OCI-LY7 (cell line): ENCODE measurements around the gene LIPC. TPM values are rescaled to one million over a fixed set of nuclear protein-coding genes. Genes with fewer than 3 reads are reported as not detected.

Source experiments
- BruUV-seq: library from RNA; stranded (reverse); fragments of 400-500 nt; replicated peaks from 2 replicates; lab custom pipeline; 2021; lab: Mats Ljungman, UMichigan
- CTCF ChIA-PET: fragments of 300-600 bp; sonication (Branson Sonifier 250); formaldehyde crosslinking; loops from one replicate; lab custom pipeline; 2022; ENCODE audit warnings: antibody characterized with exemption; ENCODE audit not compliant: unreplicated experiment; lab: Charles Lee
- POLR2A ChIA-PET: fragments of 300-600 bp; sonication (Branson Sonifier 250); formaldehyde crosslinking; loops from one replicate; lab custom pipeline; 2022; ENCODE audit warnings: antibody characterized with exemption; lab: Charles Lee
- DNase-seq: peaks from one replicate; pipeline ENCODE4 v3.0.0-alpha.2; 2015; ENCODE audit warnings: low spot score
- H2AFZ ChIP-seq: fragments of 200-600 bp; sonication (generic), shearing (Covaris generic); 2 replicates; pipeline ENCODE4 v1.6.1; 2014; ENCODE audit warnings: mild to moderate bottlenecking, antibody characterized with exemption, low read length, moderate library complexity
- H3K27ac ChIP-seq: fragments of 200-600 bp; sonication (generic); 2 replicates; pipeline ENCODE4 v1.5.1; 2014; ENCODE audit warnings: mixed run types, low read depth, mild to moderate bottlenecking, moderate library complexity, low read length, inconsistent platforms; ENCODE audit not compliant: poor library complexity, severe bottlenecking
- H3K36me3 ChIP-seq: fragments of 200-600 bp; sonication (generic); 2 replicates; pipeline ENCODE4 v1.6.1; 2014; ENCODE audit warnings: mild to moderate bottlenecking, antibody characterized with exemption, low read length, moderate library complexity, mixed read lengths; ENCODE audit not compliant: insufficient read depth
- H3K4me1 ChIP-seq: fragments of 200-600 bp; sonication (generic); 2 replicates; pipeline ENCODE4 v1.5.1; 2014; ENCODE audit warnings: mild to moderate bottlenecking, low read length; ENCODE audit not compliant: insufficient read depth, poor library complexity, severe bottlenecking
- H3K4me2 ChIP-seq: fragments of 200-600 bp; sonication (generic); 2 replicates; pipeline ENCODE4 v1.6.1; 2014; ENCODE audit warnings: mild to moderate bottlenecking, low read length
- H3K4me3 ChIP-seq: fragments of 200-600 bp; sonication (generic); 2 replicates; pipeline ENCODE4 v1.5.1; 2014; ENCODE audit warnings: mild to moderate bottlenecking, low read depth, low read length; ENCODE audit not compliant: poor library complexity, severe bottlenecking
- H3K79me2 ChIP-seq: fragments of 200-600 bp; sonication (generic); 2 replicates; pipeline ENCODE4 v1.6.1; 2016; ENCODE audit warnings: low read depth, mild to moderate bottlenecking, low read length, moderate library complexity, mixed read lengths; ENCODE audit not compliant: insufficient read depth
- H3K9me2 ChIP-seq: fragments of 200-600 bp; sonication (generic); 2 replicates; pipeline ENCODE4 v1.6.1; 2016; ENCODE audit warnings: mild to moderate bottlenecking, low read length, mixed read lengths; ENCODE audit not compliant: insufficient read depth
- H3K9me3 ChIP-seq: fragments of 200-600 bp; sonication (generic); 2 replicates; pipeline ENCODE4 v1.6.1; 2014; ENCODE audit warnings: mild to moderate bottlenecking, mixed run types, low read length, mixed read lengths
- H4K20me1 ChIP-seq: fragments of 200-600 bp; sonication (generic); 2 replicates; pipeline ENCODE4 v1.6.1; 2014; ENCODE audit warnings: mild to moderate bottlenecking, antibody characterized with exemption, low read length, moderate library complexity, mixed read lengths; ENCODE audit not compliant: insufficient read depth
- EZH2phosphoT487 ChIP-seq: fragments of 200-600 bp; sonication (generic); IDR thresholded peaks from 2 replicates; pipeline ENCODE4 v1.6.1; 2018; ENCODE audit warnings: low read depth, borderline replicate concordance, mild to moderate bottlenecking, mixed run types, antibody characterized with exemption, low read length, moderate library complexity, mixed read lengths
- intact Hi-C: fragments of 100-400 bp; cut with micrococcal nuclease; formaldehyde crosslinking; loops from one replicate; pipeline ENCODE4 v1.10.0; 2022; ENCODE audit not compliant: unreplicated experiment
- total RNA-seq, 2 experiments: library from RNA; depleted of rRNA in 1 of 2; stranded (reverse); fragments of >200 nt in 1 of 2; shearing (Covaris generic) in 1 of 2; gene quantifications; 2 replicates each; pipeline ENCODE4 v1.2.3, GENCODE V29; 2014 to 2022
- TF ChIP-seq, protein P1 (sequence below): fragments of 200-600 bp; sonication (generic); conservative IDR thresholded peaks from 2 replicates; pipeline ENCODE4 v1.5.1; 2014; ENCODE audit warnings: mild to moderate bottlenecking, antibody characterized with exemption, low read length, moderate library complexity, mixed read lengths

The LIPC gene
- total RNA-seq, 2 experiments from 2014 or later = 0.50 TPM; not detected in 1

DNA sequence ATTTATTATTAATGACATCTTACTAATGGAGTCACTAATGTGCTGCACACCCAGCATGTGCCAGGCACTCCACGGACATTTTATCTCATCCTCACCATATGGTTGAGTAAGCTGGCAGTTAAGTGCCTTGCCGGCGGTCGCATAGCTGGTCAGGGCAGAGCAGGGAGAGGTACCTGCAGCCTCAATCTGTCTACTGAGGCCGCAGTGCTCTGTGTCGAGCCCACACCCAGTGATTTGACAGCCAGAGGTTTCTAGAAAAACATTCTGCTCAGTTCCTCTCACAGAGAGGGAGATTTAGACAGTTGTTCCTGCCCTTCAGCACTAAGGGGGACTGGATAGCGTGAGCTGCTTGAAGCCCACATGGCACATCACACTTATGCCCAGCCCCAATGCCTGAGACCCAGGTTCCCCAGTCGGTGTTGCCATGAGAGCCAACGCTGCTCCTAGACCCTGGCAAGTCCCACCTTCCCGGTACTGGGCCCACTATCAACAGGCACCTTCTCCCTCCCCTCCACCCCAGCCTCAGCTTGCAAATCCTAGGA, 2.6 kb downstream of the LIPC start:
- no peak overlapping the region for H3K4me2 ChIP-seq
- CTCF ChIA-PET = no interaction called here
- BruUV-seq = no TSS peak

DNA sequence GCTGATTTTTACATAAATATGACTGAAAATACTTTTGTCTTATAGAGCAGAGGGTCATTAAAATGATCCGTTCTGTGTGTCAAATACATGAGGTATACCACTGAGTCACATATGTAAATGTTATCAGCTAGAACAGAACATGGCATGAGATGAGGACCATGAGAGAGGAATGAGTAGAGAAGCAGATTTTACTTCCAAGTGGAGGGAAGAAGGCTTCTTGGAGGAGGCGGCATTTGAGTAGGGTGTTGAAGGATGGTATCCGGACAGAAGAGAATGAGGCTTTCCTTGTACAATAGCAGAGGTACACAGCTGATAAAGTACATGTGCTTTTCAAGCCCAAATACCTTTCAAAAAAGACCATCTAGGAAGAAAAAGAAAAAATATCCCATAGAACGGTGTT, 4.8 kb downstream of the LIPC start:
- BruUV-seq = no TSS peak
- H3K4me3 ChIP-seq = no peak overlapping the region
- no peaks in the 10 kb centered on the region for H3K9me2 ChIP-seq
- POLR2A ChIA-PET = no interaction called here
- no peak for TF ChIP-seq EZH2phosphoT487
- TF ChIP-seq, protein P1, sequence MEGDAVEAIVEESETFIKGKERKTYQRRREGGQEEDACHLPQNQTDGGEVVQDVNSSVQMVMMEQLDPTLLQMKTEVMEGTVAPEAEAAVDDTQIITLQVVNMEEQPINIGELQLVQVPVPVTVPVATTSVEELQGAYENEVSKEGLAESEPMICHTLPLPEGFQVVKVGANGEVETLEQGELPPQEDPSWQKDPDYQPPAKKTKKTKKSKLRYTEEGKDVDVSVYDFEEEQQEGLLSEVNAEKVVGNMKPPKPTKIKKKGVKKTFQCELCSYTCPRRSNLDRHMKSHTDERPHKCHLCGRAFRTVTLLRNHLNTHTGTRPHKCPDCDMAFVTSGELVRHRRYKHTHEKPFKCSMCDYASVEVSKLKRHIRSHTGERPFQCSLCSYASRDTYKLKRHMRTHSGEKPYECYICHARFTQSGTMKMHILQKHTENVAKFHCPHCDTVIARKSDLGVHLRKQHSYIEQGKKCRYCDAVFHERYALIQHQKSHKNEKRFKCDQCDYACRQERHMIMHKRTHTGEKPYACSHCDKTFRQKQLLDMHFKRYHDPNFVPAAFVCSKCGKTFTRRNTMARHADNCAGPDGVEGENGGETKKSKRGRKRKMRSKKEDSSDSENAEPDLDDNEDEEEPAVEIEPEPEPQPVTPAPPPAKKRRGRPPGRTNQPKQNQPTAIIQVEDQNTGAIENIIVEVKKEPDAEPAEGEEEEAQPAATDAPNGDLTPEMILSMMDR = no peak
- H3K27ac ChIP-seq = no peak overlapping the region
- H3K36me3 ChIP-seq = no peaks in the 10 kb centered on the region
- no peak for DNase-seq
- H3K9me3 ChIP-seq = no peaks in the 10 kb centered on the region
- H2AFZ ChIP-seq = no peak overlapping the region
- no peaks in the 10 kb centered on the region for H4K20me1 ChIP-seq
- CTCF ChIA-PET = no interaction called here
- no peaks in the 10 kb centered on the region for H3K4me1 ChIP-seq
- H3K4me2 ChIP-seq = no peak overlapping the region
- intact Hi-C loops = no loop called here
- H3K79me2 ChIP-seq = no peaks in the 10 kb centered on the region

More for the DNA sequence above, 2.6 kb downstream of the LIPC start:
- Histone ChIP-seq H3K4me3 (no peak overlapping the region), H3K36me3 (no peaks in the 10 kb centered on the region), H3K9me3 (no peaks in the 10 kb centered on the region), H3K27ac (no peak overlapping the region), H2AFZ (no peak overlapping the region), H3K79me2 (no peaks in the 10 kb centered on the region), H3K9me2 (no peaks in the 10 kb centered on the region), H3K4me1 (no peaks in the 10 kb centered on the region), H4K20me1 (no peaks in the 10 kb centered on the region)
- POLR2A ChIA-PET = no interaction called here
- intact Hi-C loops = no loop called here
- TF ChIP-seq, protein P1 = no peak
- TF ChIP-seq EZH2phosphoT487 = no peak
- DNase-seq = no peak

DNA sequence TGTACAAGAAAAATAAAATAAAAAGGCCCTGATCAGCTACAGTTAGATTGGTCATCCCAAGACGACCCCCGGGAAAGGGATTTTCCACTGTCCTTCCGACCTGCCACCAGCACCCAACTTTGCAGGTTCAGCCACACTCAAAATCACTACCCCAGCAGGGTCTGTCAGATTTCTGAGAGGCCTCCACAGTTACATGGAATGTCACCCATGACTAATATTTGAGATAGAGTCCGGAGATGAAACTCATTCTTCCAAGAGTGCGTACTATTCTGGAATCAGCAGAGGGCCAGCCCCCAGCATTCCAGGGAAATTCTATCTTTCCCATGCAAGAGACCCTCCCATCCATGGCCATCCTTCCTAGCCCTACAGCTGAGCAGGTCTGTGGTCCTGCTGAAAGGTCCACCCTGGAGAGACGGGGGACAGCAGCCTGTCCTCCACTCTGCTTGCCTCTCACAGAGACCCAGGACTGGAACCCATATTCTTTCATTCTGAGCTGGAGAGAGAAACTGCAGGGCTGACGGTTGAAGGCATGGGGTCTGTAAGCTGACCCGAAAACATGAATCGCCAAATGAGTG, 5.8 kb downstream of the LIPC start:
- CTCF ChIA-PET = no interaction called here
- POLR2A ChIA-PET = no interaction called here
- no TSS peak for BruUV-seq

More for the DNA sequence above, 5.8 kb downstream of the LIPC start:
- Histone ChIP-seq H3K4me1 (no peaks in the 10 kb centered on the region), H3K4me2 (no peak overlapping the region), H4K20me1 (no peaks in the 10 kb centered on the region), H3K9me3 (no peaks in the 10 kb centered on the region), H3K4me3 (no peak overlapping the region), H3K79me2 (no peaks in the 10 kb centered on the region), H3K36me3 (no peaks in the 10 kb centered on the region), H3K27ac (no peak overlapping the region), H2AFZ (no peak overlapping the region), H3K9me2 (no peaks in the 10 kb centered on the region)
- TF ChIP-seq, protein P1 = no peak
- TF ChIP-seq EZH2phosphoT487 = no peak
- no peak for DNase-seq
- intact Hi-C loops = no loop called here
